ENCODE data around the gene ZDHHC20. TPM values are rescaled to one million over a fixed set of nuclear protein-coding genes. Genes with fewer than 3 reads are reported as not detected.

The ZDHHC20 gene
- total RNA-seq = 100 to 1,000 TPM in 1 of 4 donors, 10 to 100 TPM in 3; 50.8 to 132 (median 67.1) TPM

- H3K4me1 ChIP-seq = peaks cover 0 to 8% (median 2%) of the 10 kb centered on the region in 4 donors
- DNase-seq = peak; percentile 88 to 96 (median 95)
- peak within 1 kb of the TSS; percentile 68 to 91 (median 82) for H3K4me3 ChIP-seq
- H3K36me3 ChIP-seq = no peaks in the 10 kb centered on the region
- TF ChIP-seq CTCF (IDR thresholded peaks at IDR 0.05) = no peak
- peak; percentile 82 to 91 for TF ChIP-seq POLR2A (IDR thresholded peaks at IDR 0.05)
- H3K27ac ChIP-seq = peak within 1 kb of the TSS; percentile 85 to 95 (median 91)
- H3K9me3 ChIP-seq = no peaks in the 10 kb centered on the region
- H3K27me3 ChIP-seq = no peaks in the 10 kb centered on the region
Observed at GRCh38 chr13:21458813-21459701, at the start of gene ZDHHC20. Gene ZDHHC20 (minus strand): TSS chr13:21459303. CDS start chr13:21459171, 132 bp downstream.

- Histone ChIP-seq H3K4me1 (no peaks in the 10 kb centered on the region), H3K36me3 (peaks cover 0 to 8% (median 0%) of the 10 kb centered on the region in 3 donors), H3K27ac (no peak overlapping the region), H3K9me3 (no peaks in the 10 kb centered on the region), H3K27me3 (no peaks in the 10 kb centered on the region), H3K4me3 (no peak overlapping the region)
- TF ChIP-seq CTCF (IDR thresholded peaks at IDR 0.05) (no peak), POLR2A (IDR thresholded peaks at IDR 0.05) (no peak)
- DNase-seq = no peak
Observed at GRCh38 chr13:21504379-21504778, 45.3 kb upstream of the ZDHHC20 start.

GRCh38 chr13:21501686-21502085 lies 42.6 kb upstream of the ZDHHC20 start:
- Histone ChIP-seq H3K27me3 (no peaks in the 10 kb centered on the region), H3K9me3 (no peaks in the 10 kb centered on the region), H3K36me3 (peaks cover 0 to 21% (median 0%) of the 10 kb centered on the region in 3 donors), H3K27ac (no peak overlapping the region), H3K4me1 (no peaks in the 10 kb centered on the region), H3K4me3 (no peak overlapping the region)
- no peak for DNase-seq
- no peak for TF ChIP-seq CTCF (IDR thresholded peaks at IDR 0.05)
- TF ChIP-seq POLR2A (IDR thresholded peaks at IDR 0.05) = no peak

- Histone ChIP-seq H3K27ac (no peak overlapping the region), H3K9me3 (peaks cover 0 to 10% (median 2%) of the 10 kb centered on the region in 4 donors), H3K4me3 (no peak overlapping the region), H3K27me3 (no peaks in the 10 kb centered on the region), H3K36me3 (peaks cover 0 to 4% (median 0%) of the 10 kb centered on the region in 3 donors), H3K4me1 (no peaks in the 10 kb centered on the region)
- TF ChIP-seq POLR2A (IDR thresholded peaks at IDR 0.05) (no peak), CTCF (IDR thresholded peaks at IDR 0.05) (no peak)
- DNase-seq = no peak
Observed at GRCh38 chr13:21486322-21486721, 27.2 kb upstream of the ZDHHC20 start.

GRCh38 chr13:21483748-21484147 lies 24.6 kb upstream of the ZDHHC20 start:
- no peak for DNase-seq
- Histone ChIP-seq H3K27me3 (no peaks in the 10 kb centered on the region), H3K4me3 (no peak overlapping the region), H3K36me3 (no peaks in the 10 kb centered on the region), H3K4me1 (no peaks in the 10 kb centered on the region), H3K9me3 (peaks cover 0 to 10% (median 2%) of the 10 kb centered on the region in 4 donors), H3K27ac (no peak overlapping the region)
- TF ChIP-seq POLR2A (IDR thresholded peaks at IDR 0.05) = no peak
- TF ChIP-seq CTCF (IDR thresholded peaks at IDR 0.05) = no peak

Measured in Peyer's patch (tissue), 4 donors.